ENCODE data around the gene BACH2.

Gene BACH2

DNA sequence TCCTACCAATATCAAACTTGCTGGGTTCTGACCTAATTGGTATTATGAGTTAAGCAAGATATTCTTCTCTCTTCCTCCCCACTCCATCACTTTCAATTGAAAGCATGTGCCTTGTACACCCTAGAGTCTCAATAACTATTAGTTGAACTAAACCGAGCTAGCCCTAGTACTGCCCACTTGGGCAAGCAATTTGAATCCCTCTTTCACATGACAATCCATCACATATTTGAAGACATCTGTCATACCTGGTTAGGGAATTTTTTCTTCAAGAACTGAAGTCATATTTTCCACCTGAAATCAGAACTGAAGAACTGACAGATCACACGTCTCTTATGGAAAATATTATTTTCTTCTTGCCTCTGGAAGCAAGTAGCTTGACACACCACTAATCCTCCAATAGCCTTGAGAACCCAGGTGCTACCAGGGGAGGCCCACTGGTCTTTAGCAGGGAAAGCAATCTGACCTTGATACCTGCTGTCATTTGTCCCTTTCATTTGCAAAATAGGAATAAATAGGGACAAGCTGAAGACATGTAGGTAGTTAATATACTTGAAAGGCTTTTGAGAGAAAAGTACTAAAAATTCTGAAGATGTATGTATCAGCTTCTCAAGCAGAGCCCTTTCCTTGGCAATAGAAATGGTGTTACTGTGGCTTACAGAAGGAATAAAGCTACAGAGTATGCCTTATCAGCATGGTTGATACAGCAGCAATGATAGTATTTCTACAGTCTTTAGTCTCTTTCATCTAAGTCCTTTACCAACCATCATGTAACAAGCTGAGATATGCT lies 331.0 kb downstream of the BACH2 start:
- Histone ChIP-seq H3K4me1 (no peaks in the 10 kb centered on the region), H3K79me2 (no peaks in the 10 kb centered on the region), H3K36me3 (ENCODE audit: control insufficient read depth, insufficient read depth, low read length) (no peaks in the 10 kb centered on the region), H3K4me3 (ENCODE audit: low read depth, low read length) (no peak overlapping the region), H2AFZ (no peak overlapping the region), H3K9ac (no peak overlapping the region), H3K9me3 (ENCODE audit: control insufficient read depth, low read length) (no peaks in the 10 kb centered on the region), H3K27ac (no peak overlapping the region), H3K27me3 (ENCODE audit: control insufficient read depth, insufficient read depth, low read length) (no peaks in the 10 kb centered on the region), H3K4me2 (ENCODE audit: low read length) (no peak overlapping the region)
- TF ChIP-seq, protein P1, sequence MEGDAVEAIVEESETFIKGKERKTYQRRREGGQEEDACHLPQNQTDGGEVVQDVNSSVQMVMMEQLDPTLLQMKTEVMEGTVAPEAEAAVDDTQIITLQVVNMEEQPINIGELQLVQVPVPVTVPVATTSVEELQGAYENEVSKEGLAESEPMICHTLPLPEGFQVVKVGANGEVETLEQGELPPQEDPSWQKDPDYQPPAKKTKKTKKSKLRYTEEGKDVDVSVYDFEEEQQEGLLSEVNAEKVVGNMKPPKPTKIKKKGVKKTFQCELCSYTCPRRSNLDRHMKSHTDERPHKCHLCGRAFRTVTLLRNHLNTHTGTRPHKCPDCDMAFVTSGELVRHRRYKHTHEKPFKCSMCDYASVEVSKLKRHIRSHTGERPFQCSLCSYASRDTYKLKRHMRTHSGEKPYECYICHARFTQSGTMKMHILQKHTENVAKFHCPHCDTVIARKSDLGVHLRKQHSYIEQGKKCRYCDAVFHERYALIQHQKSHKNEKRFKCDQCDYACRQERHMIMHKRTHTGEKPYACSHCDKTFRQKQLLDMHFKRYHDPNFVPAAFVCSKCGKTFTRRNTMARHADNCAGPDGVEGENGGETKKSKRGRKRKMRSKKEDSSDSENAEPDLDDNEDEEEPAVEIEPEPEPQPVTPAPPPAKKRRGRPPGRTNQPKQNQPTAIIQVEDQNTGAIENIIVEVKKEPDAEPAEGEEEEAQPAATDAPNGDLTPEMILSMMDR (IDR thresholded peaks at IDR 0.05): no peak

DNA sequence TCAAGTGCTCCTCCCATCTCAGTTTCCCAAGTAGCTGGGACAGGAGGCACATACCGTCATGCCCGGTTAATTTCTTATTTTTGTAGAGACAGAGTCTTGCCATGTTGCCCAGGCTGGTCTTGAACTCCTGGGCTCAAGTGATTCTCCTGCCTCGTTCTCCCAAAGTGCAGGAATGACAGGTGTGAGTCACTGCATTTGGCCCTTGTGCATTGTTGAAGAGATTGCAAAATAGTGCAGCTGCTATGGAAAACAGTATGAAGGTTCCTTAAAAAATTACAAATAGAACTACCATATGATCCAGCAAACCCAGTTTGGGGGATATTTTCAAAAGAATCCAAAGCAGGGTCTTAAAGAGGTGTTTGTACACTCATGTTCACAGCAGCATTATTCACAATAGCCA lies 333.3 kb downstream of the BACH2 start:
- Histone ChIP-seq H3K36me3 (ENCODE audit: control insufficient read depth, insufficient read depth, low read length) (no peaks in the 10 kb centered on the region), H3K4me1 (no peaks in the 10 kb centered on the region), H3K9me3 (ENCODE audit: control insufficient read depth, low read length) (no peaks in the 10 kb centered on the region), H3K27ac (no peak overlapping the region), H3K79me2 (no peaks in the 10 kb centered on the region), H3K9ac (no peak overlapping the region), H2AFZ (no peak overlapping the region), H3K4me3 (ENCODE audit: low read depth, low read length) (no peak overlapping the region), H3K4me2 (ENCODE audit: low read length) (no peak overlapping the region), H3K27me3 (ENCODE audit: control insufficient read depth, insufficient read depth, low read length) (no peaks in the 10 kb centered on the region)
- TF ChIP-seq, protein P1 (IDR thresholded peaks at IDR 0.05): no peak

DNA sequence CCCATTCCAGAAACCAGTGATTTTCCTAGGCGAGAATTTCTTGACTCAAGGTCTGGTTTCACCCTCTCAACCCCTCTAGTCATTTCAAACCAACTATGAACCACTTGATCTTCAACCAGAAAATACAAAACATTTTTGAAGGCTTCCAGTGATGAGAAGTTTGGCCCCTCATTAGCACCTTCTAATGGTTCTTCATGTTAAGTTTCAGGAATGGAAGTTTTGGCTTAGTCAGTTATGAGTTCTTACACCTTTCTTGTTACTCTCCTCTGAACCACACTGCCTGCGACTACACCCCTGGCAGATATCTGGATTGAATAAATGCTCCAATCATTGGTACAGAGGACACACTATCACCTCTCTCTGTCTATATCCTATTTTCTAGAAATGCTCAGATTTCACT lies 335.2 kb downstream of the BACH2 start:
- no peaks in the 10 kb centered on the region for H3K9me3 ChIP-seq (ENCODE audit: control insufficient read depth, low read length)
- TF ChIP-seq, protein P1 (IDR thresholded peaks at IDR 0.05): no peak
- no peak overlapping the region for H3K4me2 ChIP-seq (ENCODE audit: low read length)
- H3K27me3 ChIP-seq (ENCODE audit: control insufficient read depth, insufficient read depth, low read length): no peaks in the 10 kb centered on the region
- no peak overlapping the region for H3K9ac ChIP-seq
- H3K79me2 ChIP-seq: no peaks in the 10 kb centered on the region
- H3K27ac ChIP-seq: no peak overlapping the region
- no peak overlapping the region for H2AFZ ChIP-seq
- no peak overlapping the region for H3K4me3 ChIP-seq (ENCODE audit: low read depth, low read length)
- no peaks in the 10 kb centered on the region for H3K4me1 ChIP-seq
- H3K36me3 ChIP-seq (ENCODE audit: control insufficient read depth, insufficient read depth, low read length): no peaks in the 10 kb centered on the region

DNA sequence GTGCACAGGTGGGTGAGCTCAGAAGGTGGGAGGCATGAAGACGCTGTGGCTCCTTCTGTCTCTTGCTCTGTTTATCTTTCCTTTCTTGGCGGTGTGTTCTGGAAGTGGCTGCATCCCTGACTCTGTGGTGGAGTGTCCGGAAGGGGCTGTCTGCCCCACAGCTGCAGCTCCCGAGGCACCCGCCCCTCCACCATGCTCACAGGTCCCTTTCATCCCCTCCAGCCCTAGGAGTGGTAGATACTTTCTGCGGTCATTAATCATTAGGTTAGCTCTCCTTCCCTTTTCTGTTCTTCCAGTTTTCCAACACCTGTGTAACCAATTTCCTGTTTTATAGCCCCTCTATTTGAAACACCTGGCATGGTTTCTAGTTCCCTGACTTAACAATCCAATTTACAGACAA lies 336.8 kb downstream of the BACH2 start:
- Histone ChIP-seq H3K9me3 (ENCODE audit: control insufficient read depth, low read length) (no peaks in the 10 kb centered on the region), H3K4me1 (no peaks in the 10 kb centered on the region), H3K36me3 (ENCODE audit: control insufficient read depth, insufficient read depth, low read length) (no peaks in the 10 kb centered on the region), H3K9ac (no peak overlapping the region), H3K4me3 (ENCODE audit: low read depth, low read length) (no peak overlapping the region), H2AFZ (no peak overlapping the region), H3K27me3 (ENCODE audit: control insufficient read depth, insufficient read depth, low read length) (no peaks in the 10 kb centered on the region), H3K4me2 (ENCODE audit: low read length) (no peak overlapping the region), H3K27ac (no peak overlapping the region), H3K79me2 (no peaks in the 10 kb centered on the region)
- TF ChIP-seq, protein P1 (IDR thresholded peaks at IDR 0.05): no peak

DNA sequence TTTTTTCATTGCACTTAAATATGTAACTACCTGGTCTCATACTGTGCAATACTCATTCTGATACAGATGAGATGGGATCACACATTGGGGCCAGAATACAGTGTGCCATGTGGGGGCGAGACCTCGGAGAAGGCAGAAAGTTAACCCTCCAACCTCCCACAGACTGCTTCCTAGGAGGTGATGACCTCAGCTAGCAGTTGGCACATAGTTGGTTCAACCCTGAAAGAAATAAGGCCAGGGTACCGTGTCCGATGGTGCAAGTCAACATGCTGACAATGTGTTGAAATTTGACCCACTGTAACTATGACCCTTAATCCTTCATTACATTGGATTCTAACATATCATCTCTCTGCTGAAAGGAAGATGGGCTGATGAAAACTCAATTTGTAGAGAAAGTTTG lies 340.5 kb downstream of the BACH2 start:
- Histone ChIP-seq H3K4me2 (ENCODE audit: low read length) (no peak overlapping the region), H3K79me2 (no peaks in the 10 kb centered on the region), H3K36me3 (ENCODE audit: control insufficient read depth, insufficient read depth, low read length) (no peaks in the 10 kb centered on the region), H3K9ac (no peak overlapping the region), H3K4me1 (no peaks in the 10 kb centered on the region), H2AFZ (no peak overlapping the region), H3K27me3 (ENCODE audit: control insufficient read depth, insufficient read depth, low read length) (no peaks in the 10 kb centered on the region), H3K4me3 (ENCODE audit: low read depth, low read length) (no peak overlapping the region), H3K27ac (no peak overlapping the region), H3K9me3 (ENCODE audit: control insufficient read depth, low read length) (no peaks in the 10 kb centered on the region)
- TF ChIP-seq, protein P1 (IDR thresholded peaks at IDR 0.05): no peak

All from parathyroid adenoma (tissue), 2 donors.